Left forelimb (tissue), 1 donor: ENCODE data around the gene TUBA1C.
"Not testable (repeated sequence)": the region's sequence is repeated elsewhere in the genome, so short reads cannot be mapped to it uniquely, and the experiment has no call there.

Source experiments
- DNase-seq: peaks from one replicate; pipeline ENCODE4 v3.0.0-alpha.2; 2018; ENCODE audit warnings: low spot score

TUBA1C gene

DNA sequence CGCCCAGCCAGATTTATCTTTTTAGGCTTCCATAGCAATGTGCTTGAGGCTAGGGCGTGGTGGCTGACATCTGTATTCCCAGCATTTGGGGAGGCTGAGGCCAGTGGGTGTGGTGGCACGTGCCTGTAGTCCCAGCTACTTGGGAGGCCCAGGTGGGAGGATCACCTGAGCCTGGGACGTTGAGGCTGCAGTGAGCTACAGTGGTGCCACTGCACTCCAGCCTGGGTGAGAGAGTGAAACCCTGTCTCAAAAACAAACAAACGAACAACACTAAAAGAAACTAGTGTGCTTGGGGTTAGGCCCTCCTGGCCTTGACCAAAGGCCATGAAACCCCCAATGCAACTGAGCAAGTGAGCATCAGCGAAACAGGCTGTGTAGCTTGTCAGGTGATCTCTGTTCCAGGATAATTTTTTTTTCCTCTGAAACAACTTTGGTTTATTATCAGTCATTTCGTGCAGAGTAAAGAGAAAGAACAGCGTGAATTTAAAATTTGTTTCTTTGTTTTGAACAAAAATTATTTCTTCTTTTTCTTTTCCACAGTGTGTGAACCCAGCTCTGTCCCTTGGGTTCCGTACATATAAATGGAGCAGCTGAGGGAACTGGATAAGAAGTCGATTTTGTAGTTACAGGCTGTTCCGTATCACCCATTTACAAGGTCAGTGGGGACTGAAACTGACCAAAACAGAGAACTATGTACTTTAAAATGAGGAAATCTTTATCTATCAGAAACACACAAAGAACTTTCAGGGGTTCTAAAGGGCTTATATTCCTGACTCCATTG lies 8.8 kb upstream of the TUBA1C start:
- no peak for DNase-seq

- not testable (repeated sequence) for DNase-seq
Observed at GRCh38 chr12:49257508-49258184, 7.2 kb upstream of the TUBA1C start.

GRCh38 chr12:49259452-49259851 lies 5.4 kb upstream of the TUBA1C start:
- DNase-seq, result no peak

DNA sequence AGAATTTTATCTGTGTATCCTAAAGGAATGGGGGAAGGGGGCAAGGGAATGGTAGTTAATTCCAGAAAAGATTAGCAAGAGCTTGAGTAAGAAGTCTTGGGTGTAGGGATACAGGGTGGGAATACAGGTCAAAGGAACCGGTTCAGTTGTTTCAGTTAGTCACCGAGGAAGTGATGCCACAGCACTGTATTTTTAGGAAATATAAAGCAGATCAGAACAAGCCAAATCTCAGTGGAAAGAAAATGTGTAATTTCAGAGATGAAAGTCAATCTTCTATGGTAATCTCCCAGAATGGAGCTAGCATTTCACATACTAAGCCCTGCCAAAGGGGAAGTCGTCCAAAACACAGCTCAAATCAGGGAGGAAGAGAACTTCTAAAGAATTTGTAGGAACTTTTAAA lies 4.7 kb upstream of the TUBA1C start:
- DNase-seq, result no peak

DNA sequence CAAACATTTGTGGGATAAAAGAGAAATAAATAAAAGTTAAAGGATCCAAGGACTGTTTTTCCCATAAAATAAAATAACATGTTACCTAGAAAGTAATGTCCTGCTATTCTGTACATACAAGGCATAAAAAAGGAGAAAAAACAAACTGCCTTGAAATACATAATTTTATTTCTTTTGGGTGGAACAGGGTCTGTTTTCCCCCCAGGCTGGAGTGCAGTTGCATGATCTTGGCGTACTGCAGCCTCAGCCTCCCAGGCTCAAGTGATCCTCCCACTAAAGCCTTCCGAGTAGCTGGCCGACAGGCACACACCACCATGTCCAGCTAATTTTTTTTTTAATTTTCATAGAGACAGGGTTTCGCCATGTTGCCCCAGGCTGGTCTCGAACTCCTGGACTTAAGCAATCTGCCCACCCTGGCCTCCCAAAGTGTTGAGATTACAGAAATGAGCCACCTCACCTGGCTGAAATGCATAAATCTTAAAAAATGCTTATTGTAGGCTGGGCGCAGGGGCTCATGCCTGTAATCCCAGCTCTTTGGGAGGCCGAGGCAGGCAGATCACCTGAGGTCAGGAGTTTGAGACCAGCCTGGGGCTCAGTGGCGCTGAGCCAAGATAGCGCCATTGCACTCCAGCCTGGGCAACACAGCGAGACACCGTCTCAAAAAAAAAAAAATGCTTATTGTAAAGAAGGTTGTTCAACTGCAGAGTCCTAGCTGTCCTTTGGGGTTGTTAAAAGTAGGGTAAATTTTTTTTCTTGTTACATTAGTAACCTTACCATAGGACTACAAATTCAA lies 4.1 kb upstream of the TUBA1C start:
- DNase-seq, result no peak

- no peak for DNase-seq
Observed at GRCh38 chr12:49261721-49262120, 3.2 kb upstream of the TUBA1C start.

DNA sequence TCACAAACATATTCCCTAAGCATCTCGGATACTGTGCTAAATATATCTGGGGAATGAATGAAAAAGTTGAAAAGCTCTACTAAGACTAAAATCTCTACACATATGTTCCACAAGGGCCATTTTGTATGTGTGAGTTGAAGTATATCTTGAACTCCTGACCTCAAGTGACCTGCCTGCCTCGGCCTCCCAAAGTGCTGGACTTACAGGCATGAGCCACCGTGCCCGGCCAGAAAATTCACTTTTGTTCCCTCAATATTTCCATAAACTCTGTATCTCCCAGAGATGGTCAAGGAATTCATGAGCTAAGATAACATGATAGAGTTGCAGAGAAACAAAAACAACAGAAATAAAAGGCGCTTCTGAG lies 1.5 kb upstream of the TUBA1C start:
- no peak for DNase-seq

GRCh38 chr12:49264466-49264872 lies 413 bp upstream of the TUBA1C start:
- no peak for DNase-seq

DNA sequence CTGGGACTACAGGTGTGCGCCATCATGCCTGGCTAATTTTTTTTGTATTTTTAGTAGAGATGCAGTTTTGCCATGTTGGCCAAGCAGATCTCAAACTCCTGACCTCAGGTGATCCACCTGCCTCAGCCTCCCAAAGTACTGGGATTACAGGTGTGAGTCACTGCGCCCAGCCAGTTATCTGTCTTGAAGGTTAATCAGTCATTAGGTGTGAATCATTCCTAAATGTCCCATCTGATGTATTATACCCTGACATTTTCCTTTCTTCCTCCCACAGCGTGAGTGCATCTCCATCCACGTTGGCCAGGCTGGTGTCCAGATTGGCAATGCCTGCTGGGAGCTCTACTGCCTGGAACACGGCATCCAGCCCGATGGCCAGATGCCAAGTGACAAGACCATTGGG lies 4.3 kb downstream of the TUBA1C start:
- not testable (repeated sequence) for DNase-seq

GRCh38 chr12:49272790-49273725 lies 8.2 kb downstream of the TUBA1C start:
- no peak for DNase-seq

DNA sequence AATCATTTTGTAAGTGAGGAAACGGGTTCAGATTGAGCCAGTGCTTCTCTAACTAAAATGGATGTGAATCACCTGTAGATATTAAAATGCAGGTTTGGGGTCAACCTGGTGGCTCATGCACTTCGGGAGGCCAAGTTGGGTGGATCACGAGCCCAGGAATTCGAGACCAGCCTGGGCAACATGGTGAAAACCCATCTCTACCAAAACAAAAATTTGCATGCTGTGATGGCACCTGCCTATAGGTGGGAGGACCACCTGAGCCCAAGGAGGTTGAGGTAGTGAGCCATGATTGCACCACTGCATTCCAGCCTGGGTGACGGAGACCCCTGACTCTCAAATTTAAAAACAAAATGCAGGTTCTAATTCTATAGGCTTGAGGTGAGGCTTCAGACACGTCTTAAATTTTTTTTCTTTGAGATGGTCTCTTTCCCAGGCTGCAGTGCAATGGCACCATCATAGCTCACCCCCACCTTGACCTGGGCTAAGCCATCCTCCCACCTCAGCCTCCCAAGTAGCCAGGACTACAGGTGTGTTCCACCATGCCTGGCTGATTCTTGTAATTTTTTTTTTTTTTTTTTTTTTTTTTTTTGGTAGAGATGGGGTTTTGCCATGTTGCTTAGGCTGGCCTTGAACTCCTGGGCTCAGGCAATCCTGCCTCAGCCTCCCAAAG lies 9.0 kb downstream of the TUBA1C start:
- DNase-seq, result no peak

DNA sequence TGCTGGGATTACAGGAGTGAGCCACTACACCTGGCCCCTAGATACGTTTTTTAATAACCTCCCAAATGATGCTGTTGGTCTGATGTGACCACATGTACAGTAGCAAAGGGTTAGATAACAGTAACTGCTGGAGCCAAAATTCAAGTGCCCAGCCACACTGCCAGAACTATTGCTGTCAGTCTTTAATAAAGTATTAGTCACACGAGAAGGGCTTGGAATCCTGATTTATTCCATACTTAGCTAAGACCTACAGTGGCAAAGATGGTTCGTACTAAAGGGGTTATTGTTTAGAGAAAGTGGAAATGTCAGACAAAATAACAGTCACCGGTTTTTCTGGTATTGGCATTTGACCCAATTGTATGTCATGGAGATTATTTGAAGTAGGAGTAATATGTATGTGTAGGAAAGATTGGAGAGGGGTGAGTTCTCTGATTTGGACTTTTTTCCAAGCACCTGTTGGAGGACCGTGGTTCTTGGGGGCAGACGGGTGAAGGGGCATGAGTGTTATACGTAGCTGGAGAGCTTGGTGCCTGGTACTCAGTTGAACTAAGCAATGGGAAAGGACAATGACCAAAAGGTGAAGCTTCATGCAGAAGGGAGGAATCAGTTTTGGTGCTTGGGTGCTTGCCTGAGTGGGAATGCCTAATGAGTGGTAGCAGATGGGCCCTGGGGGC lies 9.7 kb downstream of the TUBA1C start:
- DNase-seq, result no peak

DNA sequence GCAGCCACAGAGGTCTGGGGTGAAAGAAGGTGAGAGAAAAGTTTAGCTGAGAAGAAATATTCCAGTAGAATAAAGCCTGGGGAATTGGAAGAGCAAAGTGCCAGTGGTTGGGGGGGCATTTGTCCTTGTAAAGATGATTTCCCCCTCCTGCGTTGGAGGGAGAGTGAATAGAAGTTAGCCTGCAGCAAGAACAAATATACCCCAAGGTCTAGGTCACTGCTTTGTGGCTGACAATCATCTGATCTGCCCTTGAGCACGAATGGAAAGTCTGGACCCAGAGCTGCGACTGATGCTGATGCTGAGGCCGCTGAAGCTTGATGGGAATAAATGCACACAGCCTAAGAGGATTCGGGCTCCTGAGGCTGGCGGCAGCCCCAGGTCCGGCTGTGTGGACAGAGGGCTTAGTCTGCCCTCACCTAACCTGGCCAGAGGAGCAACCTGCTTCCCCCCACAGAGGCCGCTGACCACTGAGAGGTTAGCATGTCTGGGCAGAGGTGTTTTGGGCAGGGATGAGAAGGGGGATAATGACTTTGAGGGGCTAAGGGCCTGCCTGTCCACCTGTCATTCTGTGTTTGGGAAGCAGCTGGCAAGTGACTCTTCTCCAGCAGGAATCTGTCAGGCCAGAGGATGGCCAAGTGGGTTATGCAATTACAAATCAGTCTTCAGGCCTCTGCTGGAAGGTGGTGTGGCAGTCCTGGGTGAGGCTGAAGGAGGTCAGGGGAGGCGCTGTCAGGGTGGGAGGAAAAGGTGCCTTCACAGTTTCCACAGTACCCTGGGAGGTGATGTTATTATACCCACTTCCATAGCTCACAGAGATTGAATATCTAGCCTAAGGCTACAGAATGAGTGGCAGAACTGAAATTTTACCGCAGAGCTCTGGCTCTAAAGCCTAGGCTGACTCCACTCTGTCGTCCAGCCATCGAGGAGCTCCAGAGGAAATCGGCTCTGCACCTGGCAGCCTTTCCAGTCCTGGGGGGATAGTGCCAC lies 11.7 kb downstream of the TUBA1C start:
- DNase-seq, result no peak

- DNase-seq, result no peak
Observed at GRCh38 chr12:49277466-49277865, 12.6 kb downstream of the TUBA1C start.

- DNase-seq, result no peak
Observed at GRCh38 chr12:49279706-49280159, 14.9 kb downstream of the TUBA1C start.

DNA sequence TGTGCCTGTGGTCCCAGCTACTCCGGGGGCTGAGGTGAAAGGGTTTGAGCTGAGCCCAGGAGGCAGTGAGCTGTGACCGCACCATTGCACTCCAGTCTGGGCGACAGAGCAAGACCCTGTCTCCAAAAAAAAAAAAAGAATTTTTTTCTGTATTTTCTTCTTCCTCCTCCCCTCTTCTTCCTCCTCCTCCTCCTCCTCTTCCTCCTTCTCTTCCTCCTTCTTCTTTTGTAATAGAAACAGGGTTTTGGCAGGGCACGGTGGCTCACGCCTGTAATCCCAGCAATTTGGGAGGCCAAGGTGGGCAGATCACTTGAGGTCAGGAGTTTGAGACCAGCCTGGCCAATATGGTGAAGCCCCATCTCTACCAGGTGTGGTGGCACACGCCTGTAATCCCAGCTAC lies 15.7 kb downstream of the TUBA1C start:
- not testable (repeated sequence) for DNase-seq

- no peak for DNase-seq
Observed at GRCh38 chr12:49282302-49282701, 17.4 kb downstream of the TUBA1C start.

- not testable (repeated sequence) for DNase-seq
Observed at GRCh38 chr12:49282740-49283375, 18.0 kb downstream of the TUBA1C start.
